ENCODE results near the gene MTHFS. TPM values are rescaled to one million over a fixed set of nuclear protein-coding genes. Genes with fewer than 3 reads are reported as not detected.
A peak's percentile ranks its signal among the peaks of the same experiment; 100 is the strongest.

Gene MTHFS
- total RNA-seq, 1 donor from 2014 or later: 25.4 TPM

DNA sequence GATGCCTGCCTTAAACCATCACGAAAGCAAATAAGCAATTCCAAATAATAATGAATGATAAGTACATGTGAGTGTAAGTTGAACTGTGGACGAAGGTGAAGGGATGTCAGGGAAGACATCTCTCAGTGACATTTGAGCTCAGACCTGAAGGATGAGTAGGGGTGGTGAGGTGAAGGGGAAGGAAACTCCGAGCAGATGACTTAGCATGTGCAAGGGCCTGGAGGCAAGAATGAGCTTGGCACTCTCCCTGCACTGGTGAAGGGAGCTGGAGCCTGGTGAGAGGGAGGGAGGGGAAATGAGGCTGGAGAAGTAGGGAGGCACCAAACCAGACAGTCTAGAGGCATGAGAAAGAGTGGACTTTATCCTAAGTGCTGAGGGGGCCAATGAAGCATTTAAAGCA, 84.3 kb downstream of the MTHFS start:
- no peak for DNase-seq

GRCh38 chr15:79811406-79812405, 85.1 kb downstream of the MTHFS start:
- peak; percentile 93 for DNase-seq

- no peak for DNase-seq
Measured at GRCh38 chr15:79804838-79805237, 92.0 kb downstream of the MTHFS start.

DNA sequence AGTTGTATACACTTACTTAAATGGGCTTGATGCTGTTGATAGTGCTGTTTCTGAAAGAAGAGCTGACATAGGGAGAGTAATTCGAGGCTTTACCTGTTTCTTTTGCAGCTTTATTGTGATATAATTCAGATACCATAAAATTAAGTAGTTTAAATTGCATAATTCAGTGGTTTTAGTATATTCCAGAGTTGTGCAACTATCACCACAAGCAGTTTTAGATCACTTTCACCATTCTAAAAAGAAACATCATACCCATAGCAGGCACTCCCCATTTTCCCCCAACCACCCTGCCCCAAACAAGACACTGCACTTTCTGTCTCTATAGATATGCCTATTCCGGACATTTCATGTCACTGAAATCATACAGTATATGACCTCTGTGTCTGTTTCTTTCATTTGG, 98.5 kb downstream of the MTHFS start:
- no peak for DNase-seq

Small RNA genes lying within 50 kb of the gene (small RNA-seq; reads per million reads assigned to genes)
- gene RNU6-667P (ENCODE audit: low replicate concordance): not detected

Other genes with a start within 250 kb of the MTHFS start
- gene BCL2A1, start 74.2 kb upstream of the MTHFS start, total RNA-seq: 8.1 TPM
- 272 TPM for gene ZFAND6, start 162.7 kb upstream of the MTHFS start, total RNA-seq